Esophagus muscularis mucosa (tissue), 4 donors: ENCODE measurements around the gene DHRS13.

Source experiments
- CTCF ChIP-seq, 3 experiments: fragments of 200-600 bp in 2 of 3; fragments of 450-650 bp in 1 of 3; sonication (generic) in 2 of 3; IDR thresholded peaks; one replicate each; pipeline ENCODE4 v1.5.1; 2017 to 2019; ENCODE audit warnings: antibody characterized with exemption in 3 of 3, mild to moderate bottlenecking in 2 of 3, moderate library complexity in 1 of 3
- EP300 ChIP-seq: sonication (generic); formaldehyde crosslinking; IDR thresholded peaks from one replicate; pipeline ENCODE4 v1.6.1; 2017; ENCODE audit warnings: antibody characterized with exemption
- POLR2A ChIP-seq: fragments of 450-650 bp; IDR thresholded peaks from one replicate; pipeline ENCODE4 v1.6.1; 2017; ENCODE audit warnings: antibody characterized with exemption, moderate library complexity, mild to moderate bottlenecking, low read depth
- POLR2AphosphoS5 ChIP-seq, 2 donors: sonication (generic); formaldehyde crosslinking; IDR thresholded peaks; one replicate each; pipeline ENCODE4 v1.6.1; 2017; ENCODE audit warnings: antibody characterized with exemption in 2 of 2

- TF ChIP-seq CTCF (IDR thresholded peaks at IDR 0.05) (no peak), POLR2A (no peak), EP300 (no peak), POLR2AphosphoS5 (IDR thresholded peaks at IDR 0.05) (no peak)
These were observed 47.6 kb downstream of the DHRS13 start for GRCh38 chr17:28855336-28855679.
